Measurements from ENCODE around the gene EFNA4.

The EFNA4 gene, protein sequence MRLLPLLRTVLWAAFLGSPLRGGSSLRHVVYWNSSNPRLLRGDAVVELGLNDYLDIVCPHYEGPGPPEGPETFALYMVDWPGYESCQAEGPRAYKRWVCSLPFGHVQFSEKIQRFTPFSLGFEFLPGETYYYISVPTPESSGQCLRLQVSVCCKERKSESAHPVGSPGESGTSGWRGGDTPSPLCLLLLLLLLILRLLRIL

DNA sequence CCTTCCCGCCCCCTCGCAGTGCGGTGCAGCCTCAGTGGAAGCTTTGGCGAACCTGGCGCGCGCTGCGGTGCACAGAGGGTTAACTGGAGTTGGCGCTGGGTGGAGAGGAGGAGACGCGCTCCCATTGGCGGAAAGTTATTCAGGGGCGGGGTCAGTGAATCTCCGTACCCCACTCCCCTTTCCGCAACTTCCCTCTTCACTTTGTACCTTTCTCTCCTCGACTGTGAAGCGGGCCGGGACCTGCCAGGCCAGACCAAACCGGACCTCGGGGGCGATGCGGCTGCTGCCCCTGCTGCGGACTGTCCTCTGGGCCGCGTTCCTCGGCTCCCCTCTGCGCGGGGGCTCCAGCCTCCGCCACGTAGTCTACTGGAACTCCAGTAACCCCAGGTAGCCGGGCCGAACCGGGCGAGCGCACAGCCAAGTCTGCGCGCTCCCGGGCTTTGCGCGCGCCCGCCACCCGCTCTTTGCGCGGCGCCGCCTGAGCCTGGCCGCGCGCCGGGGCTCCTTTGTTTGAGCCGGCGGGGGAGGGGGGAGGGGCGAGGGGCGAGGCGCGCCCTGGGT, at the start of gene EFNA4:
Gene EFNA4, plus strand, starts transcription at position 191 of the 561 bp plus-strand sequence. Its CDS starts 84 bp downstream, at position 275.
- DNase-seq, result peak; percentile 92

DNA sequence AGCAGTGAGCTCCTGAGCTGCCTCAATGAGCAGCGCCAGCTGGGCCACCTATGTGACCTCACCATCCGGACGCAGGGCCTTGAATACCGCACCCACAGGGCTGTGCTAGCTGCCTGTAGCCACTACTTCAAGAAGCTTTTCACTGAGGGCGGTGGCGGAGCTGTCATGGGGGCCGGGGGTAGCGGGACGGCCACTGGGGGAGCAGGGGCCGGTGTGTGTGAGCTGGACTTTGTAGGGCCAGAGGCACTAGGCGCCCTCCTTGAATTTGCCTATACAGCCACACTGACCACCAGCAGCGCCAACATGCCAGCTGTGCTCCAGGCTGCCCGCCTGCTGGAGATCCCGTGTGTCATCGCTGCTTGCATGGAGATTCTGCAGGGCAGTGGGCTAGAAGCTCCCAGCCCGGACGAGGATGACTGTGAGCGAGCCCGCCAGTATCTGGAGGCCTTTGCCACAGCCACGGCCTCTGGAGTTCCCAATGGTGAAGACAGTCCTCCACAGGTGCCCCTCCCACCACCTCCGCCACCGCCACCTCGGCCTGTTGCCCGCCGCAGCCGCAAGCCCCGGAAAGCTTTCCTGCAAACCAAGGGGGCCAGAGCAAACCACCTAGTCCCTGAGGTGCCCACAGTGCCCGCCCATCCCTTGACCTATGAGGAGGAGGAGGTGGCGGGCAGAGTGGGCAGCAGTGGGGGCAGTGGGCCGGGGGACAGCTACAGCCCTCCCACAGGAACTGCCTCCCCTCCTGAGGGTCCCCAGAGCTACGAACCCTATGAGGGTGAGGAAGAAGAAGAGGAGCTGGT, 48.6 kb upstream of the EFNA4 start:
- DNase-seq, result no peak

DNA sequence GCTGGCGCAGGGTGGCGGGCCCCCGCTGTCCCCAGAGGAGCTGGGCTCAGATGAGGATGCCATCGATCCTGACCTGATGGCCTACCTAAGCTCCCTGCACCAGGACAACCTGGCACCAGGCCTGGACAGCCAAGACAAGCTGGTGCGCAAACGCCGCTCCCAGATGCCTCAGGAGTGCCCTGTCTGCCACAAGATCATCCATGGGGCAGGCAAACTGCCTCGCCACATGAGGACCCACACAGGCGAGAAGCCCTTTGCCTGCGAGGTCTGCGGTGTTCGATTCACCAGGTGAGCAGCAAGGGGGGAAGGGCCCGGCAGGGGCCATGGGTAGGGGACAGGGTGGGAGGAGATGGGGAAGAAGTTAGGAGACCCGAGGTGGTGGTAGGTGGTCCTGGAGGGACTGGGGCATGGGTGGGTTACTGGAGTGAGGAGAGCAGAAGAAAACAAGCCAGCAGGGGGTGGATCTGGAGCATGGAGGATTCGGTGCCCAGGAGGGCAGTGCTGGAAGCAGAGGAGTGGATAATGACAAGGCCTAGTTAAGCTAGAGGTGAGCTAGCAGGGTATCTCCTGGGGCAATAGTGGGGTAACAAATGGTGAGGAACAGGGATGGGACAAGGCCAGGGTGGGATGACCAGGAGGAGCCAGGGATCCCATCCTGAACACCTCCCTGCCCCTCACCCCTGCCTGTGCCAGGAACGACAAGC, 47.9 kb upstream of the EFNA4 start:
- DNase-seq, result no peak

DNA sequence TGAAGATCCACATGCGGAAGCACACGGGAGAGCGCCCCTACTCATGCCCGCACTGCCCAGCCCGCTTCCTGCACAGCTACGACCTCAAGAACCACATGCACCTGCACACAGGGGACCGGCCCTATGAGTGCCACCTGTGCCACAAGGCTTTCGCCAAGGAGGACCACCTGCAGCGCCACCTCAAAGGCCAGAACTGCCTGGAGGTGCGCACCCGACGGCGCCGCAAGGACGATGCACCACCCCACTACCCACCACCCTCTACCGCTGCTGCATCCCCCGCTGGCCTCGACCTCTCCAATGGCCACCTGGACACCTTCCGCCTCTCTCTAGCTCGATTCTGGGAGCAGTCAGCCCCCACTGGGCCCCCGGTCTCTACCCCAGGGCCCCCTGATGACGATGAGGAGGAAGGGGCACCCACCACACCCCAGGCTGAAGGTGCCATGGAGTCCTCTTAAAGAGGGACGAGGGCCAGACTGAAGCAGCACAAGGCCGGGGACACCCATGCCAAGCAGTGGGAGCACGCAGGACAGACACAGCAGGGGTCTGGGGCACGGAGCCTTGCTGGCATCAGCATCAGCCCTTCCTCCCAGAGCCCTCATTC, 47.2 kb upstream of the EFNA4 start:
- DNase-seq, result no peak

DNA sequence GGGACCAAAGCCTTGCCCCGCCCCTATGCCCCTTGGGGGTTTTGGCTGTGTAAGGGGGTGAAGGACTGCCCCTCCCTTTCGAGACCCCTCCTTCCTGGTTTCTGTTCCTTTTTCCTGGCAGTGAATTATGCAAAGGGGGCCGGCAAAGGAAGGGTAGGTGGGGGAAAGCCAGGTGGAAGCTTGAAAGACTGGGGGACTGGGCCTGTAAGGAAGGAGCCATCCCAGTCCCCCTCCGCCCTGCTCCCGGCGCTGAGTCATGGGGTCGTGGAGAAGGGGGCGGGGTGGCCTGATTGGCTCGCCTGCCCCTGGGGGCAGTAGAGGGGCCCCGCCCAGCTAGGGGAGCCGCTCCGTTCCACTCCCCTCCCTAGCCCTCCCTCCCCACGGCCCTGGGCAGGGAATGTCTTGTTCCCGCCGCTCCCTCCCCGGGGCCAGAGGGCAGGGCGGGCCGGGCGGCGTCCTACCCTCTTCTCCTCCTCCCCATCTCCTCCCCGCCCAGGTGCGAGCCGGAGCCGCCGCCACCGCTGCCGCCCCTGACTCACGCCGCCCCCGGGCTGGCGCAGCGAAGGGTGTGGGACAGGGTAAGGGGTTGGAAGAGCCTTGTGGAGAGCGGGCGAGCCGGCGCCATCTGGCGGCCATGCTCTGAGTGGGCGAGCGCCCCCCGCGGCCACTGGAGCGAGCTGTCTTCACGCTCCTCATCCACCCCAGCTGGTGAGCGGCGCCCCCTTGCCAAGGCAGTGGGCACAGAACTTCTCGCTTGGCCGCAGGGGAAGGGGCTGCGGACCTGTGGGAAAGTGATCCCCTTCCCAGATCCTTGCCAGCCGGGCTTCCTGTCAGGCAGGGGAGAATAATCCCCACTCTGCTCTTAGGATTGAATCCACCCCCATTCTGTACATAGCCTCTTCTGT, 46.2 kb upstream of the EFNA4 start:
- peak; percentile 91 for DNase-seq

DNA sequence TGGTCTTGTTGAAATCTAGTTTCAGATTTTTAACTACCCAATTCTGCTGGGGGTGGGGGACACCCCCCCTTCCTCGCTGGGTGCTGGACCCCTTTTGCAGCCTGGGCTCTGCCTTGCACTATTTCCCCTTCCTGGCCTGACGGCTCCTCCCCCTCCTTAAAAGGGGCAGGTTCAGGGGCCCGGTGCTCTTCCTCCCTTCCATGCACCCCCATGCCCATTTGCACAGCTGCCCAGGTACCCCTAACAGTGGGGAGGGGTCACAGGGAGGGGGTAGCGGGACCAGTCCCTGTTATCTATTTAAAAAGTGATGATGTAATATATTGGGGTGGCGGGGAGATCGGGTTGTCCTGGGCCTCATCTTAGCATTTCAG, 45.6 kb upstream of the EFNA4 start:
- no peak for DNase-seq

DNA sequence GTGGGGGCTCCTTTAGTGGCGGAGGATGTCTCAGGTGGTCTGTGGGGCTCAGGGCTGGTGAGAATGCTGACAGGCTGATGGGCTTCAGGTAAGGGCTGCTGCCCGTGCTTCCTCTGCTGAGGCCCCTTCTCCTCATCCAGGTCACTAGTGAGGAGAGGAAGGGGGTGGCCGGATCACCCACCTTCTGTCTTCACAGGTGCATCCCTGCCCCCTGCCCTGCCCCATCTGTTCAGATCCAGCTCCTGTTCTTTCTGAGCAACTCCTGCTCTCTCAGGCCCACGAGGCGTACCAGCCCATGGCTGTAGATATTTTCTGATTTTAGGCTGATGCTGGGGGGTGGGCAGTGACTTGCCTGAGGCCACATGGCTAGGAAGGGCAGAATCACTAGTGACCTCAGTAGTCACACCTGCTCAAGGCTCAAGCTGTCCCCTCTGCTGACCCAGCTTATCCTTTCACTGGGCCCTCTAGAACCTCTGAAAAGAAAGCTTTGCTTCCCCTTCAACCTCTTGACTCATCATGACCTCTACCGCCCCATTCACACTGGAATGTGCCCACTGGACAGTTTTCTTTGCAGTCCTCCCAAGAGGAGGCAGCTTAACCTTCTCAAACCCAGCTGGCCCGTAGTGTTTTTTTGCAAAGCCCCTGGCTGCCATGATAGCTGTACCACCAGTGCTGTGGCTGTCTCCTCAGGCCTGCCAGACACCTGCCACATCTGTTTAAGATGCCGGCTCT, 44.8 kb upstream of the EFNA4 start:
- no peak for DNase-seq

DNA sequence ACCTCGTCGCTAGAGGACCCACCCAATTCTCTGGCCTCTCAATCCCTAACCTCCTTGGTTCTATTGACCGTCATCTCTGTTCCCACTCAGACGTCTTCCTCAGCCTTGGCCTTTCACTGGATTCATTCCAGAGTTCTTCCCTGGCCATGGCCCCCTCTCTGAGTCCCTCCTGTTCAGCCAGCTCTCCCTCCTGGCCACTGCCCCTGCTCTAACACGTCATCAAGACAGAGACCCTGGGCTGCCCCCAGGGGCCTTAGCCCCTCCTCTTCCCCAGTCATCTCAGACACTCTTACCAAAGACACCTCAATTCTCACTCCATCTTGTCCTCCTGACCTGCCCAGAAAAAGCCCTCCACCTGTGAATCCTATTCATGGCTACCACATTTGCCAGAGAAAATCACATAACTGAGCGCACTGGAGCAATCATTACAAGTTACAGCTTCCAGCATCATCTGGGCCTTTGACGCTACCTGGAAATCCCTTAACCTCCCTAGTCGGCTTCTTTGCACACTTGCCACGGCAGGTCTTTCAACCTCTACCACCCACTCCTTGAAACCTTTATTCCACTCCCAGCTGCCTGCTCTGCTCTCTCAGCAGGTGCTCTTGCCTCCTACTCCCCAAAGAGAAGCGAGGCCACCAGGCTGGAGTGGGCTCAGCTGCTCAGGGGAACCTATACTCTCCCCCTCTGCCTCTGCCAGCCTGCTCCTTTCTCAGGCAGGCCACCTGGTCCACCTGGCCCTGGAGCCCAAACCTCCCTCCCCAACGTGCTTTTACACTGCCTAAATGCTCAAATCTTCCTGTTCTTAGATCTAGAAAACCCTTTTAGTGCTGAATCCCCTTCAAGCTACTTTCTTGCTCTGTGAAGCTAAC, 43.9 kb upstream of the EFNA4 start:
- no peak for DNase-seq

DNA sequence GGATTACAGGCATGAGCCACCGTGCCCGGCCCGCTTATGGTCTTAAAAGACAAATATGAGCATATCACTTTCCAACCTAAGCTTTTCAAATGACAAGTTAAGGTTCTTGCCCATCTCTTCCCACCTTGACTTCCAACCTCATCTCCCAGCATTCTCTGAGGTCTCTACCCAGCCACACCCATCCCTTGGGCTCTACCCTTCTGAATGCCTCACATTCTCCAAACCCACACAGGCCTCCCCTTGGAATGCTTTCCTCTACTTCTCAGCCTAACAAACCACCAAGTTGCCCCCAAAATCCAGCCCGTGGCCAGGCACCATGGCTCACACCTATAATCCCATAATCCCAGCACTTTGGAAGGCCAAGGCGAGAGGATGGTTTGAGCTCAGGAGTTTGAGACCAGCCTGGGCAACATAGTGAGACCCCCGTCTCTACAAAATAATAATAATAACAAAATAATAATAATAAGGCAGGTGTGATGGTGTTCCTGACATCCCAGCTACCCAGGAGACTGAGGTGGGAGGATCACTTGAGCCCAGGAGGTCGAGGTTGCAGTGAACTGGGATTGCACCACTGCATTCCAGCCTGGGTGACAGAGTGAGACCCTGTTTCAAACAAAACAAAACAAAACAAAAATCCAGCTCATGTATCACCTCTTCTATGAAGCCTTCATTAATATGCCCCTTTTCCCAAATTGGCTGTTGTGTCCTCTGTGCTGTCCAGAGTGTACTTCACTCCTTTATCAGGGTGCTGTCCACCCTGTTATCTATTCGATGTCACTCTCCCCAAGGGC, 41.2 kb upstream of the EFNA4 start:
- no peak for DNase-seq

DNA sequence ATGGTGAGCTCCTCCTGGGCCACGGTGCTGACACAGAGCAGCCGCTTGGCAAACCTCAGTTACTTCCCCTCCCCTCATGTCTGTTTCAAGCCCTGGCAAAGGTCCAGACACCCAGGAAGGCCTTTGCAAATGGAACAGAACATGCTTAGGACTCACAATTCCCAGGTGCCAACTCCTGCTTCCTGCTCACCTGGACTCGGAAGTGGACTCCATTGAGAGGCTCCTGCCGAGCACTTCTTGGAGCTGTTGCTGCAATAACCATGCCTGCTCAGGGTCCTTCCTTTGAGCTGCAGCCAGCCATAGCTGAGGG, 40.7 kb upstream of the EFNA4 start:
- no peak for DNase-seq

DNA sequence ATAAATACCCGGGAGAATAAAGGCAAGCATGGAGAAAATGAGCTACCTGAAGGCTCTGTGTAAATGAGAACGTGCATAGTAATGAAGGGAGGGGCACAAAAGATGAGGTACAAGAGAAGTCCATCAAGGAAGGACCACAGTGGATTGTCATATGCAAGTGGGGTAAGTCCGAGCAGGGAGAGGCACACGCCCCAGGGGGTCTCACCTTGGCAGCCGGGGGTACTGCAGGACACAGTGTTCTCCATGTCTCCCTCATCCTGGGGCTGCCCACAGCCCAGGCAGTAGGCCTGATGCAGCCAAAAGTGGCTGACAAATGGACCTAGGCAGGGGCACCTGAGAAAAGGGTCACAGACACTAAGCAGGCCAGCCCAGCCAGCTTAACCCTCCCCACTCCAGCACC, 39.9 kb upstream of the EFNA4 start:
- no peak for DNase-seq

DNA sequence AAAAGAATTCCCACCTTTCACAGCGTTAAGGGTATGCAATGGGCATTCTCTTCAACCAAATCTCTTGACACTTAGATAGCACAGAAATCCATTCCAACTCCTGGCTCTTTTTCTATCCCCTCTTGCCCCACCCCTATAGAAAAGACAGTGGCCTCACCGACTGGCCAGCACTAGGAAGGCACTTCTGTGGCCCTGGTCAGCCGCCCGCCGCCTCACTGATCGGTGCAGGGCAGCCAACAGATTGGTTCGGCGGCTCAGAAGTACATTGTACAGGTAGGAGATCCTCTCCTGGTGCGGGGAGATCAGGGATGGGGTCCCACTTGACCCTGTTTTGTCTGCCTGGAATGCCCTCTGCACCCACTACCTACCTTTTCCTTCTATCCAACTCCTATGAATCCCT, 39.2 kb upstream of the EFNA4 start:
- no peak for DNase-seq

DNA sequence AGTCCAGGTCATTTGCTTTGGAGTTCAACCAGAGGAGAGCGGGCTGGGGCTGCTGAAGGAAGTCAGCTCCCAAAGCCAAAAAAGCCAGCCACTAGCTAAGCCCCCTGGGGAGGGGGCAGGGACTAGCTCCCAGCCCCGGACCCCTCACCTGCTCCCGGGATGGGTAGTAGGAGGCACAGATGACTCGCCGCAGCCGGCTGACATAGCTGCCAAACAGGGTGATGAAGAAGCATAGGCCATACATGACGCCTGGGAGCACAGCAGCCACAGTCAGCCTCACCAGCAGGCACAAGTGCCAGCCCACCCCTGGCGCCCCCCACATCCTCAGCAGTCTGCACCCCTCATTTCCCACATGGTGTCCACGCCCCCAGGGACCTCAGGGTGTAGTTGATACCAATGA, 37.4 kb upstream of the EFNA4 start:
- no peak for DNase-seq

DNA sequence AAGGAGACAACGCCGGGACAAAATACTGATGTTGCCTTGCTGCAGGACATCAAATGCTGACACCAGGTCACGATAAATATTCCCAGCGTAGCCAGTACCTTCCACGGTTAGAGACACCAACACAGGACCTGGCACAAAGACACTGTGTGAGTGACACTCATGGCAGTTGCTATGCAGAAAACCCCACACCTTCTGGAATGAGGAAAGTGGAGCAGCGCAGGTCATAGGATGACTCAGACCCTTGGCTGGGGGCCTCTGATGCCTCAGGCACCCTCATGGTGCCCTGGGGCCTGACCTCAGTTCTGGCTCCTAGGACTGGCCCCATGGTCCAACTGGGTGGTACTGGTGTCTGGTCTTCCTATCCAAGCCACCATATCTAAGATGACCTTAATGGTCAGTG, 37.0 kb upstream of the EFNA4 start:
- DNase-seq, result no peak

DNA sequence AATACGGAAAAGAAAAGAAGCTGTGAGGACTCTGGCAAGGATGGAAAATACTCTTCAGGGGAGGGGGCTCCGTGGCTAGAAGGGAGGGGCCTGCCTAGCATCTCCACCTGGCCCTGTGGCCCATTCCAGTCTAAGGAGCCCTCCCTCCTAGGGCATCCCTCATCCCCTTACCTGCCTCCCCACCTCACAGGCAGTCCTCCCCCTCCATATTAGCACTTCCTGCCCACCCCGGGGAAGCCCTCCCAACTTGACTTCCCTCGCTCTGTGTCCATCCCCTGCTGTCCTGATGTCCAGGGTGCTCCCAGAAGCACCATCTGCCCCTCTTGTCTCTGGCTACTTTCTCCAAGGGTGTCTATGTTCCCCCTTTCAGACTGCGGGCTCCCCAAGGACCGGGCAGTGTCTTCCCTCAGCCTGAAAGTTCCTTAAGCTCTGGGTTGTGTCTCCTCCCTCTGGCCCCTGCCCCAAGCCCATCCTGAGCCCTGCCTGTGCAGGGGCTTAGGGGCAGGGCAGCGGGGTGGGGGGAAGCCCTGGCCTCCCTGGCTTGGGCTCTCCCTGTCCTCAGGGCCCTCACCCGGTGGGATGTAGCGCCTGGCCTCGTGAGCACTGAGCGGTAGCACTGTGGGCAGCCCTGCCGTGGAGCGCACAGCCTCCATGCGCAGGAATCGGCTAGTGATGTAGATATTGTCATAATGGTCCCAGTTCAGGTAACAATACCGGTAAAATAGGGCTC, 33.9 kb upstream of the EFNA4 start:
- no peak for DNase-seq

DNA sequence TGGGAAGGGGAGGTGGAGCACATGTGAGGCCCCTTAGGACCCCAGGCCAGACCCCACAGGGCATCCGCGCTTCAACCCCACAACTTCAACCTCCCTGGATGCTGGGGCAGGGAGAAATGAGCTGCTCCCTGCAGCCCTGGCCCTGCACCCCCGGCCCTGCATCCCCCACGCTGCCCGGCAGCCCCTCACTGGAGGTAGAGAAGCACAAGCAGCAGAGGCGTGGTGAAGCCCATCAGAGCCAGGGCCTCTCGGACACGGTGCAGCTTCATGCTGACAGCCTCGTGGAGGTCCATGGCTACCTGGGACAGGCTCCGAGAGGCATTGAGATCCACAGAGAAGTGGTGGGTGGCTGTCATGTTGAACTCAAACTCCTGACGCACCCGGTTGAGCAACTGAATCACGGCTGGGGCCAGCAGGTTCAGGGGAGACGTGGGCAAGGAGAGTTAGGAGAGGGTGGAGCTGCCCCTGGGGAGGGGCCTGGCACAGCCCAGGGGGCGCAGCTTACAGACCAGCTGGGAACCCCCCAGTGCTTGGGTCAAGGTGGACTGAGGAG, 33.2 kb upstream of the EFNA4 start:
- DNase-seq, result no peak

DNA sequence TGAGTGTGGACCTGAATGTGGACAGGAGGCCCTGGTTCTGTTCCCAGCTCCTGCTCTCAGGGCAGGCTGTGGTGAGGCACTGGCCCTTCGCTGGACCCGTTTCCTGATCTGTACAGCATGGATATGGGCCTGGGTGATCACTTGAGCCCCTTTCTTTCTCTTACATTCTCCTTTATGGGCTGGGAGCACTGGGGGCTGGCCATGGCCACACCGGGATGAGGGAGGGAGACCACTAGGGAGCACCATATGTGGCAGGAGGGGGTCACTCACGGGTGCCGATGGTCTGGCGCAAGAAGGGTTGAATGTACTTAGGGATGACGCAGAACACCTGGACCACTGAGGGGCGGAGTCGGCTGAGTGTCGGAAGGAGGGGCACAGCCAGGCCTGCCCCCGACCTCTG, 32.6 kb upstream of the EFNA4 start:
- no peak for DNase-seq

DNA sequence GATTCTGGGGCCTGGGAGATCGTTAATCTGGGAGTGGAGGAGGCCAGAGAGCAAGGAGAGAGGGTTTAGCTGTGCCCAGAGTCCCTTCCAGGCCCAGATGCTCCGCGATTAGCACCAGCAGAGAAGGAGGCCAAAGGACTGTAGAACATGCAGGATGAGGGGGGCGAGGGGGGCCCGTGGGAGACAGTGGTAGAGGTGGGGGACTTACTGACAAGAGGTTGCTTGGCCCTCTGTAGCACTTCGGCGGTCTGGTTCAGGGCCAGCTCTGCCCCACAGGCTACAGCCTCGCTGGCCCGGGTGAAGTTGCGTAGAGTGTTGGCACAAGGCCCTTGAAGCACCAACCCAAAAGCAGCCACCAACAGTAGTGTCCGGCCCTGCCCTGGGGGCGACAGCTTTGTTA, 30.7 kb upstream of the EFNA4 start:
- DNase-seq, result no peak

DNA sequence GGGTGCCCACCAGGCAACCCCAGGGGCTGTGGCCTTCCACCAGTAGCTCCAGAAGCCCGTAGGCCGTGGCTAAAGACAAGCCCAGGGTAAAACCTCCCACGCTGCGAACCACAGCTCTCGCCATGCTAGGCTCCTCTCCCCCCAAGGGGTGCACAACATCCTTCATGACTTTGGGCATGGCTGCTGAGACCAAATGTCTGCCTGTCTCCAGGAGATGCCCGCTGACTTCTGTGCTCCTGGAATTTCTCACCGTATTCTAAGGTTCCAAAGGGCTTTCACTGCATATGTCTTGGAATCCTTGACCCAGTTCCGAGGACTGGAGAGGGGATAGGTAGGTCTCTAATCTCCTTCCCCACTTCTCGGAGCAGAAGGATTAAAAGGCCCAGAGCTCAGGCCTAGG, 30.0 kb upstream of the EFNA4 start, which contains the start of the genes DCST1 and DCST2:
Gene DCST1, plus strand, starts transcription at position 301 of the 400 bp plus-strand sequence. CDS start 213 bp downstream, outside the sequence.
Gene DCST2, minus strand, starts transcription at position 258 of the 400 bp plus-strand sequence. Its CDS starts 80 bp downstream, at position 178.
- DNase-seq, result no peak

Measured in femur (tissue), 1 donor.